Sigmoid colon (tissue), 7 donors: Measurements from ENCODE around the gene UCKL1. TPM values are rescaled to one million over a fixed set of nuclear protein-coding genes. Genes with fewer than 3 reads are reported as not detected.
A peak's percentile ranks its signal among the peaks of the same experiment; 100 is the strongest.

Experiments used
- DNase-seq: peaks from one replicate; pipeline ENCODE4 v3.0.0-alpha.2; 2019
- H3K27ac ChIP-seq, 4 donors: fragments of 200-600 bp; sonication (generic); one replicate each; pipeline ENCODE4 v1.5.1; 2016 to 2019; ENCODE audit warnings: mild to moderate bottlenecking in 1 of 4
- H3K27me3 ChIP-seq, 3 donors: fragments of 200-600 bp; sonication (generic); one replicate each; pipeline ENCODE4 v1.5.1; 2019; ENCODE audit warnings: mild to moderate bottlenecking in 1 of 3
- H3K36me3 ChIP-seq, 4 donors: fragments of 200-600 bp; sonication (generic); one replicate each; pipeline ENCODE4 v1.5.1; 2016 to 2019
- H3K4me1 ChIP-seq, 4 donors: fragments of 200-600 bp; sonication (generic); one replicate each; pipeline ENCODE4 v1.5.1; 2017 to 2019
- H3K4me3 ChIP-seq, 4 donors: fragments of 200-600 bp; sonication (generic); one replicate each; pipeline ENCODE4 v1.5.1; 2017 to 2019; ENCODE audit warnings: mild to moderate bottlenecking in 2 of 4, moderate library complexity in 1 of 4
- H3K9me3 ChIP-seq, 4 donors: fragments of 200-600 bp in 3 of 4; sonication (generic) in 3 of 4; one replicate each; pipeline versions ENCODE4 v1.5.1 to v1.6.1; 2013 to 2019
- CTCF ChIP-seq, 4 experiments: fragments of 450-650 bp in 3 of 4; fragments of 200-600 bp in 1 of 4; IDR thresholded peaks; one replicate each; pipeline ENCODE4 v1.5.1; 2016 to 2019; ENCODE audit warnings: antibody characterized with exemption in 4 of 4, mild to moderate bottlenecking in 3 of 4, moderate library complexity in 2 of 4
- EP300 ChIP-seq, 4 donors: sonication (generic); formaldehyde crosslinking; IDR thresholded peaks; one replicate each; pipeline ENCODE4 v1.6.1; 2017; ENCODE audit warnings: antibody characterized with exemption in 4 of 4
- POLR2A ChIP-seq, 2 donors: fragments of 450-650 bp; IDR thresholded peaks; one replicate each; pipeline ENCODE4 v1.6.1; 2016; ENCODE audit warnings: antibody characterized with exemption in 2 of 2, mild to moderate bottlenecking in 2 of 2, moderate library complexity in 2 of 2
- POLR2AphosphoS5 ChIP-seq, 4 donors: sonication (generic); formaldehyde crosslinking; IDR thresholded peaks; one replicate each; pipeline ENCODE4 v1.6.1; 2017; ENCODE audit warnings: antibody characterized with exemption in 4 of 4
- WGBS, 2 donors: extraction: QIAGEN DNeasy Blood & Tissue Kit; methylation state at CpG; one replicate each; pipeline ENCODE4 v1.1.7; 2013; 5-methylcytosine and 5-hydroxymethylcytosine counted together
- intact Hi-C: fragments of 100-400 bp; cut with DNase I; formaldehyde crosslinking; loops from one replicate; pipeline ENCODE4 v1.15.1; 2023
- polyA plus RNA-seq, 3 donors: library from polyadenylated mRNA; stranded (reverse); fragments of 200-250 nt; gene quantifications; one replicate each; pipeline ENCODE4 v1.2.3, GENCODE V29; 2013
- total RNA-seq, 4 donors: library from RNA; depleted of rRNA; stranded (reverse); fragments of >200 nt; gene quantifications; one replicate each; pipeline ENCODE4 v1.1.0, GENCODE V29; 2016
- donor health status: healthy with polysubstance abuse.
- donor health status: Bipolar disorder and iron deficiency.
- donor health status: healthy.

Gene UCKL1
- total and polyA plus RNA-seq, 7 donors: 21.1 to 45.6 (median 26.1) TPM

- Histone ChIP-seq H3K27ac (peak overlapping the region; percentile 76 to 87 (median 79)), H3K9me3 (no peaks in the 10 kb centered on the region), H3K27me3 (no peaks in the 10 kb centered on the region), H3K4me3 (peak overlapping the region; percentile 48 to 69 (median 62)), H3K4me1 (peaks cover 0 to 41% (median 32%) of the 10 kb centered on the region in 4 donors), H3K36me3 (peaks cover 0 to 11% (median 7%) of the 10 kb centered on the region in 4 donors)
- DNase-seq: no peak
- TF ChIP-seq EP300 (IDR thresholded peaks at IDR 0.05): no peak
- no peak for TF ChIP-seq POLR2AphosphoS5 (IDR thresholded peaks at IDR 0.05)
- TF ChIP-seq POLR2A (IDR thresholded peaks at IDR 0.05): no peak
- TF ChIP-seq CTCF (IDR thresholded peaks at IDR 0.05): no peak
- intact Hi-C loops: loop anchor here (2.0 kb wide), 1 partner anchor 31 kb away; the partner anchor contains the start of gene TPD52L2
- 0 to 1% methylated on average over 5 of the region's 5 CpGs for WGBS, 2 donors
Measured at GRCh38 chr20:63895952-63896263, 60.3 kb downstream of the UCKL1 start.

GRCh38 chr20:63895202-63895951 is 60.8 kb downstream of the UCKL1 start:
- H3K9me3 ChIP-seq: no peaks in the 10 kb centered on the region
- peaks cover 0 to 36% (median 31%) of the 10 kb centered on the region in 4 donors for H3K4me1 ChIP-seq
- H3K27ac ChIP-seq: peak overlapping the region; percentile 76 to 87 (median 79)
- H3K36me3 ChIP-seq: peaks cover 0 to 16% (median 12%) of the 10 kb centered on the region in 4 donors
- TF ChIP-seq EP300 (IDR thresholded peaks at IDR 0.05) (no peak), CTCF (IDR thresholded peaks at IDR 0.05) (no peak), POLR2A (IDR thresholded peaks at IDR 0.05) (no peak), POLR2AphosphoS5 (IDR thresholded peaks at IDR 0.05) (no peak)
- WGBS, 2 donors: 1% methylated on average over 87 of the region's 87 CpGs
- intact Hi-C loops: loop anchor here (2.0 kb wide), 1 partner anchor 31 kb away; the partner anchor contains the start of gene TPD52L2
- H3K4me3 ChIP-seq: peak overlapping the region; percentile 48 to 69 (median 62)
- no peaks in the 10 kb centered on the region for H3K27me3 ChIP-seq
- DNase-seq: no peak

- Histone ChIP-seq H3K36me3 (peaks cover 0 to 24% (median 20%) of the 10 kb centered on the region in 4 donors), H3K4me1 (peaks cover 0 to 36% (median 31%) of the 10 kb centered on the region in 4 donors), H3K27ac (peak within 1 kb of the TSS; percentile 76 to 87 (median 79)), H3K27me3 (no peaks in the 10 kb centered on the region), H3K9me3 (no peaks in the 10 kb centered on the region), H3K4me3 (peak within 1 kb of the TSS; percentile 48 to 69 (median 62))
- intact Hi-C loops: loop anchor here (2.0 kb wide), 1 partner anchor 30 kb away; the partner anchor contains the start of gene TPD52L2
- 1 to 2% methylated on average over 82 of the region's 82 CpGs for WGBS, 2 donors
- TF ChIP-seq CTCF (IDR thresholded peaks at IDR 0.05) (no peak), POLR2AphosphoS5 (IDR thresholded peaks at IDR 0.05) (peak in 3 of 4 donors; percentile 47 to 76 (median 49))
- DNase-seq: peak; percentile 97
Measured at GRCh38 chr20:63894358-63895201, 61.6 kb downstream of the UCKL1 start, which contains the start of gene DNAJC5. DNAJC5 (plus strand) TSS chr20:63895126; CDS start chr20:63928346, 33,220 bp downstream.

GRCh38 chr20:63893999-63894357 is 62.2 kb downstream of the UCKL1 start:
- H3K27me3 ChIP-seq: no peaks in the 10 kb centered on the region
- DNase-seq: no peak
- no peaks in the 10 kb centered on the region for H3K9me3 ChIP-seq
- H3K36me3 ChIP-seq: peaks cover 0 to 30% (median 25%) of the 10 kb centered on the region in 4 donors
- peaks cover 0 to 35% (median 31%) of the 10 kb centered on the region in 4 donors for H3K4me1 ChIP-seq
- peak overlapping the region; percentile 76 to 87 (median 79) for H3K27ac ChIP-seq
- WGBS, 2 donors: 15 to 36% methylated on average over 6 of the region's 6 CpGs
- no peak for TF ChIP-seq EP300 (IDR thresholded peaks at IDR 0.05)
- TF ChIP-seq CTCF (IDR thresholded peaks at IDR 0.05): no peak
- TF ChIP-seq POLR2A (IDR thresholded peaks at IDR 0.05): no peak
- no peak for TF ChIP-seq POLR2AphosphoS5 (IDR thresholded peaks at IDR 0.05)
- peak overlapping the region in 3 of 4 donors; percentile 59 to 69 (median 66) for H3K4me3 ChIP-seq
- intact Hi-C loops: loop anchor here (2.0 kb wide), 1 partner anchor 29 kb away; the partner anchor contains the start of gene TPD52L2
